Prostate gland (tissue), 2 donors: ENCODE data around the gene SMIM12. TPM values are rescaled to one million over a fixed set of nuclear protein-coding genes. Genes with fewer than 3 reads are reported as not detected.

Experiments
- DNase-seq: peaks from one replicate; pipeline ENCODE4 v3.0.0-alpha.2; 2019; ENCODE audit warnings: low spot score
- H3K27ac ChIP-seq, 2 donors: fragments of 200-600 bp; sonication (generic); 2 replicates each; pipeline ENCODE4 v1.5.1; 2017 to 2019
- H3K27me3 ChIP-seq: fragments of 200-600 bp; sonication (generic); replicated peaks from 2 replicates; pipeline ENCODE4 v1.5.1; 2019; ENCODE audit not compliant: insufficient read depth
- H3K36me3 ChIP-seq, 2 donors: fragments of 200-600 bp; sonication (generic); 1 replicate in 1 of 2; 2 replicates in 1 of 2; pipeline versions ENCODE4 v1.5.1 to v1.8.1; 2017 to 2019
- H3K4me1 ChIP-seq: fragments of 200-600 bp; sonication (generic); replicated peaks from 2 replicates; pipeline ENCODE4 v1.5.1; 2019
- H3K4me3 ChIP-seq, 2 donors: fragments of 200-600 bp; sonication (generic); 2 replicates each; pipeline ENCODE4 v1.5.1; 2017 to 2019
- H3K9me3 ChIP-seq: fragments of 200-600 bp; sonication (generic); 2 replicates; pipeline ENCODE4 v1.5.1; 2017
- POLR2A ChIP-seq: fragments of 450-650 bp; IDR thresholded peaks from one replicate; pipeline ENCODE4 v1.6.1; 2016; ENCODE audit warnings: antibody characterized with exemption, mild to moderate bottlenecking
- POLR2AphosphoS5 ChIP-seq: sonication (generic); formaldehyde crosslinking; IDR thresholded peaks from one replicate; pipeline ENCODE4 v1.6.1; 2017; ENCODE audit warnings: antibody characterized with exemption
- WGBS: methylation state at CpG from one replicate; pipeline ENCODE4 v1.1.5; 2018; 5-methylcytosine and 5-hydroxymethylcytosine counted together
- intact Hi-C: fragments of 100-400 bp; cut with DNase I; formaldehyde crosslinking; loops from one replicate; pipeline ENCODE4 v1.14.2; 2022
- total RNA-seq, 2 donors: library from RNA; depleted of rRNA; stranded (reverse); fragments of >200 nt; gene quantifications; one replicate each; pipeline ENCODE4 v1.1.0, GENCODE V29; 2016
- TF ChIP-seq, protein P1 (sequence below), 4 experiments: fragments of 200-600 bp in 2 of 4; fragments of 450-650 bp in 2 of 4; sonication (generic) in 2 of 4; IDR thresholded peaks; 1 replicate in 3 of 4; 2 replicates in 1 of 4; pipeline ENCODE4 v1.5.1; 2016 to 2019; ENCODE audit warnings: antibody characterized with exemption in 4 of 4, mild to moderate bottlenecking in 2 of 4, moderate library complexity in 2 of 4

The SMIM12 gene
- total RNA-seq, 2 donors from 2014 or later = 10.7 to 29.6 TPM

DNA sequence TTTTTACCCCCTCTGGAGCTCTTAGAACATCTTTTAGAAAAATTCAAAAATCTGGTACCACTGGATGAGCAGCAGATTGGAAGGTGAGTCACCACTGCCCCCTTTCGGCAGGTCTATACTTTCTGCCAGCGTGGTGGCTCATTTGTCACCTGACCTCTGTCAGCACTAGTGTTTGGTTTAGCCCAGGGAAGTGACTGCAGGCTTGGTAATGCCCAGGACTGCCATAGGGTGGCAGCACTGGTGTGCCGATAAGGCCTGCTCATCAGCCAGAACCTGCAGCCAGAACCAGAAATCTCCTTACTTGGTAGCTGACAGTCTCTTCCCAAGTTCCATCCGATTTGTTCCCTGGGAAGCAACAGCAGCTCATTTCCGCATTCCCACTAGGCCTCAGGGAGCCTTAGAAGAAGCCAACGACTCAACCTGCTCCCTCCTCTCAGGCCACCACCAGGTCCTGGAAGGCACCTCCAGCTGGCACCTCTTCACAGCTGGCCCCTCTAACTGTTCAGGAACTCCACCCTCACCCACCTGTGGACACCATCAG, 6.8 kb downstream of the SMIM12 start:
- Histone ChIP-seq H3K4me1 (peaks cover 7% of the 10 kb centered on the region), H3K36me3 (no peaks in the 10 kb centered on the region), H3K27ac (peak overlapping the region in 1 of 2 donors; percentile 6), H3K4me3 (no peak overlapping the region), H3K27me3 (no peaks in the 10 kb centered on the region), H3K9me3 (no peaks in the 10 kb centered on the region)
- peak; percentile 84 for DNase-seq
- TF ChIP-seq, protein P1, sequence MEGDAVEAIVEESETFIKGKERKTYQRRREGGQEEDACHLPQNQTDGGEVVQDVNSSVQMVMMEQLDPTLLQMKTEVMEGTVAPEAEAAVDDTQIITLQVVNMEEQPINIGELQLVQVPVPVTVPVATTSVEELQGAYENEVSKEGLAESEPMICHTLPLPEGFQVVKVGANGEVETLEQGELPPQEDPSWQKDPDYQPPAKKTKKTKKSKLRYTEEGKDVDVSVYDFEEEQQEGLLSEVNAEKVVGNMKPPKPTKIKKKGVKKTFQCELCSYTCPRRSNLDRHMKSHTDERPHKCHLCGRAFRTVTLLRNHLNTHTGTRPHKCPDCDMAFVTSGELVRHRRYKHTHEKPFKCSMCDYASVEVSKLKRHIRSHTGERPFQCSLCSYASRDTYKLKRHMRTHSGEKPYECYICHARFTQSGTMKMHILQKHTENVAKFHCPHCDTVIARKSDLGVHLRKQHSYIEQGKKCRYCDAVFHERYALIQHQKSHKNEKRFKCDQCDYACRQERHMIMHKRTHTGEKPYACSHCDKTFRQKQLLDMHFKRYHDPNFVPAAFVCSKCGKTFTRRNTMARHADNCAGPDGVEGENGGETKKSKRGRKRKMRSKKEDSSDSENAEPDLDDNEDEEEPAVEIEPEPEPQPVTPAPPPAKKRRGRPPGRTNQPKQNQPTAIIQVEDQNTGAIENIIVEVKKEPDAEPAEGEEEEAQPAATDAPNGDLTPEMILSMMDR (IDR thresholded peaks at IDR 0.05) = peak; percentile 91 to 98 (median 96)
- no peak for TF ChIP-seq POLR2A
- TF ChIP-seq POLR2AphosphoS5 = peak; percentile 84
- intact Hi-C loops = loop anchor here (5.0 kb wide), 1 partner anchor 65 kb away; no protein-coding TSS in a partner anchor
- 40% methylated on average over 6 of the region's 6 CpGs for WGBS

GRCh38 chr1:34851431-34852105, 8.0 kb downstream of the SMIM12 start:
- Histone ChIP-seq H3K27ac (no peak overlapping the region), H3K9me3 (no peaks in the 10 kb centered on the region), H3K4me3 (no peak overlapping the region), H3K4me1 (peaks cover 5% of the 10 kb centered on the region), H3K36me3 (no peaks in the 10 kb centered on the region), H3K27me3 (no peaks in the 10 kb centered on the region)
- TF ChIP-seq POLR2AphosphoS5 = no peak
- TF ChIP-seq, protein P1 (IDR thresholded peaks at IDR 0.05) = no peak
- TF ChIP-seq POLR2A = no peak
- peak; percentile 32 for DNase-seq
- 58% methylated on average over 13 of the region's 13 CpGs for WGBS
- intact Hi-C loops = loop anchor here (5.0 kb wide), 1 partner anchor 64 kb away; no protein-coding TSS in a partner anchor

DNA sequence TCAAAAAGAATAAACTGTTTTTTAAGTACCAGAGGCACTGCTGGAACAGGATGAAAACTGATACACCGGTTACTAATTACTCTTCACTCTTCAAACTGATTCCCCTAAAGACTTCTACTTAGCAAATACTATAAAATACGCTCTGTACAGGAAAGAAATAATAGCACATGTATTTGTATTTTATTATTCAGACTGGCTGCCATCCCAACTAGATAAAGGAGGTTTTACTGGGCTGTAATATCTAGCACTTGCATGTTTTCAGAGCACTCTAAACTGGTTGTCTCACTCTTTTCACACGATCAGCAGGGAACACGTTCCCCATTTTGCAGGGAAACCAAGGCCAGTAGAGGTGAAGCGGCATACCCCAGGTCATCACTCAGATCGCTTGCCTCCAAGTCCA, 9.2 kb downstream of the SMIM12 start:
- DNase-seq = no peak
- Histone ChIP-seq H3K36me3 (no peaks in the 10 kb centered on the region), H3K4me3 (no peak overlapping the region), H3K9me3 (no peaks in the 10 kb centered on the region), H3K27ac (no peak overlapping the region), H3K4me1 (peaks cover 5% of the 10 kb centered on the region), H3K27me3 (no peaks in the 10 kb centered on the region)
- intact Hi-C loops = loop anchor here (5.0 kb wide), 1 partner anchor 63 kb away; no protein-coding TSS in a partner anchor
- TF ChIP-seq POLR2AphosphoS5 = peak; percentile 73
- TF ChIP-seq POLR2A = no peak
- 36% methylated on average over 6 of the region's 6 CpGs for WGBS

DNA sequence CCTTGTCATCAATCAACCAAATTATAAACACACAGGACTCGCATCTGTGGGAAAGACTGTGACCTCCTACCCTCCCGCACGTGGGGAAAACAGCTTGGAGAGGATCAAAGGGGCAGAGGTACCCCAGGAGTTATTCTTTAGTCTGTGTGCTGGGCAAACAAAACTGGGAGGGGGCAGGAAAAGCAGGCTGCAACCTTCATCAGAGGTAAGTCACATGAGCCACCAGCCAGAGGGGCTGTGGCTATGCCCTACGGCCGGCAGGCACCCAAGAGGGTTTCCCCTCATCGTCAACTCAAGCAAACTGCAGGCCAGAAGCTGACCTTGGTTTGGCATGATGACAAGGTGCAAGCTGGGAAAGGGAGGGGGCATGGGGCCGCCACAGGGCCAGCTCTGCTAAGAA, 12.5 kb downstream of the SMIM12 start:
- no peak for TF ChIP-seq POLR2AphosphoS5
- no peak for TF ChIP-seq POLR2A
- TF ChIP-seq, protein P1 (IDR thresholded peaks at IDR 0.05) = no peak
- Histone ChIP-seq H3K36me3 (no peaks in the 10 kb centered on the region), H3K27me3 (peaks cover 2% of the 10 kb centered on the region), H3K27ac (no peak overlapping the region), H3K4me3 (no peak overlapping the region), H3K9me3 (no peaks in the 10 kb centered on the region), H3K4me1 (peaks cover 5% of the 10 kb centered on the region)
- no peak for DNase-seq
- WGBS = 88% methylated on average over 7 of the region's 7 CpGs
- intact Hi-C loops = no loop called here

GRCh38 chr1:34846265-34846664, 13.3 kb downstream of the SMIM12 start:
- Histone ChIP-seq H3K27me3 (peaks cover 2% of the 10 kb centered on the region), H3K36me3 (no peaks in the 10 kb centered on the region), H3K4me3 (no peak overlapping the region), H3K27ac (no peak overlapping the region), H3K9me3 (no peaks in the 10 kb centered on the region), H3K4me1 (peaks cover 5% of the 10 kb centered on the region)
- DNase-seq = no peak
- intact Hi-C loops = no loop called here
- TF ChIP-seq POLR2AphosphoS5 = no peak
- TF ChIP-seq, protein P1 (IDR thresholded peaks at IDR 0.05) = no peak
- TF ChIP-seq POLR2A = no peak
- 89% methylated on average over 2 of the region's 2 CpGs for WGBS
